Sigmoid colon (tissue), 4 donors: ENCODE results near the gene NT5DC4.

Experiments used
- EP300 ChIP-seq, 4 donors: sonication (generic); formaldehyde crosslinking; IDR thresholded peaks; one replicate each; pipeline ENCODE4 v1.6.1; 2017; ENCODE audit warnings: antibody characterized with exemption in 4 of 4
- POLR2AphosphoS5 ChIP-seq, 4 donors: sonication (generic); formaldehyde crosslinking; IDR thresholded peaks; one replicate each; pipeline ENCODE4 v1.6.1; 2017; ENCODE audit warnings: antibody characterized with exemption in 4 of 4
- TF ChIP-seq, protein P1 (sequence below), 4 experiments: fragments of 450-650 bp in 3 of 4; fragments of 200-600 bp in 1 of 4; IDR thresholded peaks; one replicate each; pipeline ENCODE4 v1.5.1; 2016 to 2019; ENCODE audit warnings: antibody characterized with exemption in 4 of 4, mild to moderate bottlenecking in 3 of 4, moderate library complexity in 2 of 4

DNA sequence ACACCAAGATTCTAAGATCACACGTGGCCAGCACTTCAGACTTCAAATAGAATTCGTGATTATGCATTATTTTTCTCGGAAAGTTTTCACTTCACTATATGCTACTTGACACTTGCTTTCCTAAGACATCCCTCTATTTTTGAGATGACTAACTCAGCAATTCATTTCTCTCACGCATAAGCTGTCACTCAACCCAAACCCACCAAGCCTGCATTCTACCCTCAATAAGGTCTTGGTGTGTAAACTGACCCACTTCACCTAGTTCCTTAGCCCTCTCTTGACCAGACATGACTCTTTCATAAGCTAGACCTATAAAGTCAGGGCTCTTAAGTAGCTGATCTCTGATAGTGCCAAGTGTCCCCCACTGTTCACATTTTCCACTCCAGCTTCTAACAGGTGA, 31.8 kb downstream of the NT5DC4 start:
- TF ChIP-seq POLR2AphosphoS5 (IDR thresholded peaks at IDR 0.05) (no peak), EP300 (IDR thresholded peaks at IDR 0.05) (no peak)
- TF ChIP-seq, protein P1, sequence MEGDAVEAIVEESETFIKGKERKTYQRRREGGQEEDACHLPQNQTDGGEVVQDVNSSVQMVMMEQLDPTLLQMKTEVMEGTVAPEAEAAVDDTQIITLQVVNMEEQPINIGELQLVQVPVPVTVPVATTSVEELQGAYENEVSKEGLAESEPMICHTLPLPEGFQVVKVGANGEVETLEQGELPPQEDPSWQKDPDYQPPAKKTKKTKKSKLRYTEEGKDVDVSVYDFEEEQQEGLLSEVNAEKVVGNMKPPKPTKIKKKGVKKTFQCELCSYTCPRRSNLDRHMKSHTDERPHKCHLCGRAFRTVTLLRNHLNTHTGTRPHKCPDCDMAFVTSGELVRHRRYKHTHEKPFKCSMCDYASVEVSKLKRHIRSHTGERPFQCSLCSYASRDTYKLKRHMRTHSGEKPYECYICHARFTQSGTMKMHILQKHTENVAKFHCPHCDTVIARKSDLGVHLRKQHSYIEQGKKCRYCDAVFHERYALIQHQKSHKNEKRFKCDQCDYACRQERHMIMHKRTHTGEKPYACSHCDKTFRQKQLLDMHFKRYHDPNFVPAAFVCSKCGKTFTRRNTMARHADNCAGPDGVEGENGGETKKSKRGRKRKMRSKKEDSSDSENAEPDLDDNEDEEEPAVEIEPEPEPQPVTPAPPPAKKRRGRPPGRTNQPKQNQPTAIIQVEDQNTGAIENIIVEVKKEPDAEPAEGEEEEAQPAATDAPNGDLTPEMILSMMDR (IDR thresholded peaks at IDR 0.05) = no peak
